A549 (cell line): Measurements from ENCODE around the gene CEACAM16. TPM values are rescaled to one million over a fixed set of nuclear protein-coding genes. Genes with fewer than 3 reads are reported as not detected.

Experiments used
- ATAC-seq, 2 experiments: fragments of 200-7000 bp in 1 of 2; fragments of >200 bp in 1 of 2; cut with Nextera tagmentation in 1 of 2; cut with Tn5 transposase in 1 of 2; 3 replicates each; pipeline versions ENCODE4 v1.8.0 to v1.9.1; 2018 to 2020; ENCODE audit warnings: mild to moderate bottlenecking in 1 of 2, moderate library complexity in 1 of 2
- CTCF ChIA-PET: fragments of 300-600 bp; sonication (Branson Sonifier 250); formaldehyde crosslinking; extraction: SDS; loops from one replicate; lab custom pipeline; 2021; ENCODE audit warnings: antibody characterized with exemption, inconsistent platforms; lab: Yijun Ruan, JAX
- POLR2A ChIA-PET: fragments of 350-600 bp; formaldehyde crosslinking; extraction: SDS; loops from one replicate; lab custom pipeline; 2021; ENCODE audit warnings: antibody characterized with exemption, inconsistent platforms; lab: Yijun Ruan, JAX
- DNase-seq, 2 experiments: peaks; one replicate each; pipeline versions ENCODE4 v3.0.0 to v3.0.0-alpha.2; 2011 to 2016; ENCODE audit warnings: low read depth in 1 of 2, low spot score in 1 of 2
- FAIRE-seq: peaks from 2 replicates; lab custom pipeline; 2011; peaks lifted over from hg19 to GRCh38; lab: Jason Lieb, UNC
- H3K27ac ChIP-seq, 2 experiments: fragments of >200 bp; sonication (Bioruptor Twin); formaldehyde crosslinking; 3 replicates each; pipeline ENCODE4 v1.5.1; 2016 to 2017
- H3K4me1 ChIP-seq: fragments of >200 bp; sonication (Bioruptor Twin); formaldehyde crosslinking; 3 replicates; pipeline ENCODE4 v1.6.1; 2016
- H3K4me2 ChIP-seq: fragments of >200 bp; sonication (Bioruptor Twin); formaldehyde crosslinking; 3 replicates; pipeline ENCODE4 v1.6.1; 2016
- H3K4me3 ChIP-seq: fragments of >200 bp; sonication (Bioruptor Twin); formaldehyde crosslinking; 3 replicates; pipeline ENCODE4 v1.5.1; 2016
- H3K9me3 ChIP-seq: fragments of >200 bp; sonication (Bioruptor Twin); formaldehyde crosslinking; 3 replicates; pipeline ENCODE4 v1.6.1; 2016
- ATOH8 ChIP-seq: fragments of 250-450 bp; sonication (Bioruptor Pico); IDR thresholded peaks from 2 replicates; pipeline ENCODE4 v1.5.0; 2020; ENCODE audit warnings: low read depth, mild to moderate bottlenecking, moderate library complexity
- CBX2 ChIP-seq: fragments of 200-600 bp; sonication (generic); IDR thresholded peaks from 2 replicates; pipeline ENCODE4 v1.6.1; 2016; ENCODE audit warnings: low read depth, mild to moderate bottlenecking, borderline replicate concordance
- CBX8 ChIP-seq: fragments of 200-600 bp; sonication (generic); IDR thresholded peaks from 2 replicates; pipeline ENCODE4 v1.6.1; 2016
- CHD4 ChIP-seq: fragments of 200-600 bp; sonication (generic); IDR thresholded peaks from 2 replicates; pipeline ENCODE4 v1.6.1; 2016; ENCODE audit warnings: antibody characterized with exemption, mild to moderate bottlenecking, borderline replicate concordance
- CTCF ChIP-seq: fragments of >200 bp; sonication (Bioruptor Twin); formaldehyde crosslinking; IDR thresholded peaks from 3 replicates; pipeline ENCODE4 v1.5.1; 2016
- EP300 ChIP-seq, 2 experiments: fragments of >200 bp; sonication (Bioruptor Twin); formaldehyde crosslinking; IDR thresholded peaks; 2 replicates in 1 of 2; 3 replicates in 1 of 2; pipeline ENCODE4 v1.6.1; 2016 to 2017
- FOXS1 ChIP-seq: fragments of 250-450 bp; sonication (Bioruptor Pico); IDR thresholded peaks from 2 replicates; pipeline ENCODE4 v1.5.0; 2020; ENCODE audit warnings: mild to moderate bottlenecking, moderate library complexity
- HMGXB4 ChIP-seq: fragments of 250-450 bp; sonication (Bioruptor Pico); IDR thresholded peaks from 2 replicates; pipeline ENCODE4 v1.5.0; 2021; ENCODE audit warnings: mild to moderate bottlenecking, moderate library complexity, borderline replicate concordance
- HOXA7 ChIP-seq: fragments of 250-450 bp; sonication (Bioruptor Pico); IDR thresholded peaks from 2 replicates; pipeline ENCODE4 v1.5.0; 2020; ENCODE audit warnings: mild to moderate bottlenecking, moderate library complexity
- HOXB13 ChIP-seq: fragments of 250-450 bp; sonication (Bioruptor Pico); IDR thresholded peaks from 2 replicates; pipeline ENCODE4 v1.5.0; 2020; ENCODE audit warnings: low read depth, mild to moderate bottlenecking, moderate library complexity
- HOXB5 ChIP-seq: fragments of 250-450 bp; sonication (Bioruptor Pico); IDR thresholded peaks from 2 replicates; pipeline ENCODE4 v1.5.0; 2020; ENCODE audit warnings: mild to moderate bottlenecking, moderate library complexity
- JUNB ChIP-seq: fragments of >200 bp; sonication (Bioruptor Twin); formaldehyde crosslinking; IDR thresholded peaks from 2 replicates; pipeline ENCODE4 v1.6.1; 2016
- MAX ChIP-seq: IDR thresholded peaks from 2 replicates; pipeline ENCODE4 v1.6.1; 2012
- NFE2L2 ChIP-seq: fragments of 150-350 bp; conservative IDR thresholded peaks from 2 replicates; pipeline ENCODE4 v1.6.1; 2014; ENCODE audit warnings: low read length
- RAD21 ChIP-seq, 2 experiments: fragments of >200 bp in 1 of 2; sonication (Bioruptor Twin) in 1 of 2; formaldehyde crosslinking in 1 of 2; IDR thresholded peaks in 1 of 2; conservative IDR thresholded peaks in 1 of 2; 2 replicates in 1 of 2; 3 replicates in 1 of 2; pipeline ENCODE4 v1.6.1; 2012 to 2018; ENCODE audit warnings: inconsistent platforms in 1 of 2
- RARB ChIP-seq: fragments of 250-450 bp; sonication (Bioruptor Pico); IDR thresholded peaks from 2 replicates; pipeline ENCODE4 v1.8.0; 2021; ENCODE audit warnings: mild to moderate bottlenecking, moderate library complexity
- RCOR1 ChIP-seq: fragments of 150-350 bp; IDR thresholded peaks from 2 replicates; pipeline ENCODE4 v1.6.1; 2014; ENCODE audit warnings: antibody characterized with exemption, low read length, low read depth
- RFX5 ChIP-seq: fragments of 450-650 bp; IDR thresholded peaks from 2 replicates; pipeline ENCODE4 v1.7.1; 2014; ENCODE audit warnings: antibody characterized with exemption, mild to moderate bottlenecking, moderate library complexity
- RNF2 ChIP-seq: fragments of 200-600 bp; sonication (generic); IDR thresholded peaks from 2 replicates; pipeline ENCODE4 v1.6.1; 2016; ENCODE audit warnings: low read depth, mild to moderate bottlenecking, antibody characterized with exemption, moderate library complexity, borderline replicate concordance
- SMC3 ChIP-seq: fragments of >200 bp; sonication (Bioruptor Twin); formaldehyde crosslinking; IDR thresholded peaks from 3 replicates; pipeline ENCODE4 v1.6.1; 2018; ENCODE audit warnings: inconsistent platforms
- TFCP2L1 ChIP-seq: fragments of 250-450 bp; sonication (Bioruptor Pico); IDR thresholded peaks from 2 replicates; pipeline ENCODE4 v1.5.0; 2021; ENCODE audit warnings: mild to moderate bottlenecking
- TP53 ChIP-seq: fragments of 250-450 bp; sonication (Bioruptor Pico); IDR thresholded peaks from 2 replicates; pipeline ENCODE4 v1.5.0; 2021; ENCODE audit warnings: mild to moderate bottlenecking, moderate library complexity
- ZC3H11A ChIP-seq: fragments of 450-650 bp; IDR thresholded peaks from 2 replicates; pipeline ENCODE4 v1.6.1; 2014; ENCODE audit warnings: antibody characterized with exemption, mild to moderate bottlenecking
- ZFP36 ChIP-seq: fragments of 450-650 bp; IDR thresholded peaks from 2 replicates; pipeline ENCODE4 v1.6.1; 2014; ENCODE audit warnings: borderline replicate concordance; ENCODE audit not compliant: partially characterized antibody
- ZSCAN20 ChIP-seq: fragments of 250-450 bp; sonication (Bioruptor Pico); IDR thresholded peaks from 2 replicates; pipeline ENCODE4 v1.8.0; 2022; ENCODE audit warnings: mild to moderate bottlenecking, moderate library complexity
- WGBS: methylation state at CpG from one replicate; pipeline ENCODE4 v1.1.6; 2017; ENCODE audit errors: missing lambda C conversion rate; 5-methylcytosine and 5-hydroxymethylcytosine counted together
- polyA plus RNA-seq, 4 experiments: library from polyadenylated mRNA; depleted of rRNA in 3 of 4; stranded (reverse); fragments of >200 nt; fragmentation: RNase III in 1 of 4; extraction: RNeasy Plus Mini Kit Qiagen cat#74134 plus additional on column Dnase treatment in 1 of 4; gene quantifications; 2 replicates in 3 of 4; 3 replicates in 1 of 4; pipeline ENCODE4 v1.2.3, GENCODE V29; 2011 to 2017
- TF ChIP-seq, protein P1 (sequence below): fragments of 200-600 bp; sonication (generic); IDR thresholded peaks from 2 replicates; pipeline ENCODE4 v1.6.1; 2016; ENCODE audit warnings: antibody characterized with exemption, mild to moderate bottlenecking, moderate library complexity
- TF ChIP-seq, protein P2 (sequence below): IDR thresholded peaks from 2 replicates; pipeline ENCODE4 v1.6.1; 2012
- TF ChIP-seq, protein P3 (sequence below): fragments of 450-650 bp; IDR thresholded peaks from 2 replicates; pipeline ENCODE4 v1.6.1; 2014; ENCODE audit warnings: antibody characterized with exemption
- TF ChIP-seq, protein P4 (sequence below): fragments of 150-350 bp; IDR thresholded peaks from 2 replicates; pipeline ENCODE4 v1.6.1; 2014; ENCODE audit warnings: low read depth, mild to moderate bottlenecking, low read length

CEACAM16 gene
- polyA plus RNA-seq, 2 of the 4 experiments (the other 2 are of a cell fraction) = not detected

- no peak for TF ChIP-seq ZC3H11A
- no peak for TF ChIP-seq NFE2L2
- no peak for TF ChIP-seq TFCP2L1 (CRISPR knock-in tag)
- TF ChIP-seq FOXS1 = no peak
- TF ChIP-seq RAD21 (conservative IDR thresholded peaks at IDR 0.05 in 1 of 2, IDR thresholded peaks at IDR 0.05 in 1 of 2) = peak in 1 of 2 experiments; percentile 23; a peak in 1 of 5 replicates
- TF ChIP-seq, protein P1, sequence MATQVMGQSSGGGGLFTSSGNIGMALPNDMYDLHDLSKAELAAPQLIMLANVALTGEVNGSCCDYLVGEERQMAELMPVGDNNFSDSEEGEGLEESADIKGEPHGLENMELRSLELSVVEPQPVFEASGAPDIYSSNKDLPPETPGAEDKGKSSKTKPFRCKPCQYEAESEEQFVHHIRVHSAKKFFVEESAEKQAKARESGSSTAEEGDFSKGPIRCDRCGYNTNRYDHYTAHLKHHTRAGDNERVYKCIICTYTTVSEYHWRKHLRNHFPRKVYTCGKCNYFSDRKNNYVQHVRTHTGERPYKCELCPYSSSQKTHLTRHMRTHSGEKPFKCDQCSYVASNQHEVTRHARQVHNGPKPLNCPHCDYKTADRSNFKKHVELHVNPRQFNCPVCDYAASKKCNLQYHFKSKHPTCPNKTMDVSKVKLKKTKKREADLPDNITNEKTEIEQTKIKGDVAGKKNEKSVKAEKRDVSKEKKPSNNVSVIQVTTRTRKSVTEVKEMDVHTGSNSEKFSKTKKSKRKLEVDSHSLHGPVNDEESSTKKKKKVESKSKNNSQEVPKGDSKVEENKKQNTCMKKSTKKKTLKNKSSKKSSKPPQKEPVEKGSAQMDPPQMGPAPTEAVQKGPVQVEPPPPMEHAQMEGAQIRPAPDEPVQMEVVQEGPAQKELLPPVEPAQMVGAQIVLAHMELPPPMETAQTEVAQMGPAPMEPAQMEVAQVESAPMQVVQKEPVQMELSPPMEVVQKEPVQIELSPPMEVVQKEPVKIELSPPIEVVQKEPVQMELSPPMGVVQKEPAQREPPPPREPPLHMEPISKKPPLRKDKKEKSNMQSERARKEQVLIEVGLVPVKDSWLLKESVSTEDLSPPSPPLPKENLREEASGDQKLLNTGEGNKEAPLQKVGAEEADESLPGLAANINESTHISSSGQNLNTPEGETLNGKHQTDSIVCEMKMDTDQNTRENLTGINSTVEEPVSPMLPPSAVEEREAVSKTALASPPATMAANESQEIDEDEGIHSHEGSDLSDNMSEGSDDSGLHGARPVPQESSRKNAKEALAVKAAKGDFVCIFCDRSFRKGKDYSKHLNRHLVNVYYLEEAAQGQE = no peak
- no peak for TF ChIP-seq ZFP36
- TF ChIP-seq MAX = no peak
- no peak for TF ChIP-seq RCOR1
- TF ChIP-seq CTCF = peak; percentile 41
- TF ChIP-seq, protein P2, sequence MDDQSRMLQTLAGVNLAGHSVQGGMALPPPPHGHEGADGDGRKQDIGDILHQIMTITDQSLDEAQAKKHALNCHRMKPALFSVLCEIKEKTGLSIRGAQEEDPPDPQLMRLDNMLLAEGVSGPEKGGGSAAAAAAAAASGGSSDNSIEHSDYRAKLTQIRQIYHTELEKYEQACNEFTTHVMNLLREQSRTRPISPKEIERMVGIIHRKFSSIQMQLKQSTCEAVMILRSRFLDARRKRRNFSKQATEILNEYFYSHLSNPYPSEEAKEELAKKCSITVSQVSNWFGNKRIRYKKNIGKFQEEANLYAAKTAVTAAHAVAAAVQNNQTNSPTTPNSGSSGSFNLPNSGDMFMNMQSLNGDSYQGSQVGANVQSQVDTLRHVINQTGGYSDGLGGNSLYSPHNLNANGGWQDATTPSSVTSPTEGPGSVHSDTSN = no peak
- no peak for TF ChIP-seq RNF2
- no peak for TF ChIP-seq ZSCAN20 (CRISPR knock-in tag)
- no peak for TF ChIP-seq SMC3
- no peak for TF ChIP-seq HOXB5 (CRISPR knock-in tag)
- TF ChIP-seq RFX5 = no peak
- TF ChIP-seq, protein P3, sequence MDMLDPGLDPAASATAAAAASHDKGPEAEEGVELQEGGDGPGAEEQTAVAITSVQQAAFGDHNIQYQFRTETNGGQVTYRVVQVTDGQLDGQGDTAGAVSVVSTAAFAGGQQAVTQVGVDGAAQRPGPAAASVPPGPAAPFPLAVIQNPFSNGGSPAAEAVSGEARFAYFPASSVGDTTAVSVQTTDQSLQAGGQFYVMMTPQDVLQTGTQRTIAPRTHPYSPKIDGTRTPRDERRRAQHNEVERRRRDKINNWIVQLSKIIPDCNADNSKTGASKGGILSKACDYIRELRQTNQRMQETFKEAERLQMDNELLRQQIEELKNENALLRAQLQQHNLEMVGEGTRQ = no peak
- TF ChIP-seq EP300 (IDR thresholded peaks at IDR 0.05) = no peak
- no peak for TF ChIP-seq HOXA7 (CRISPR knock-in tag)
- TF ChIP-seq CBX8 = no peak
- no peak for TF ChIP-seq JUNB
- peak; percentile 9; the same call in 1 of the 2 replicates for TF ChIP-seq TP53 (CRISPR knock-in tag)
- no peak for TF ChIP-seq ATOH8 (CRISPR knock-in tag)
- no peak for TF ChIP-seq HOXB13 (CRISPR knock-in tag)
- TF ChIP-seq, protein P4, sequence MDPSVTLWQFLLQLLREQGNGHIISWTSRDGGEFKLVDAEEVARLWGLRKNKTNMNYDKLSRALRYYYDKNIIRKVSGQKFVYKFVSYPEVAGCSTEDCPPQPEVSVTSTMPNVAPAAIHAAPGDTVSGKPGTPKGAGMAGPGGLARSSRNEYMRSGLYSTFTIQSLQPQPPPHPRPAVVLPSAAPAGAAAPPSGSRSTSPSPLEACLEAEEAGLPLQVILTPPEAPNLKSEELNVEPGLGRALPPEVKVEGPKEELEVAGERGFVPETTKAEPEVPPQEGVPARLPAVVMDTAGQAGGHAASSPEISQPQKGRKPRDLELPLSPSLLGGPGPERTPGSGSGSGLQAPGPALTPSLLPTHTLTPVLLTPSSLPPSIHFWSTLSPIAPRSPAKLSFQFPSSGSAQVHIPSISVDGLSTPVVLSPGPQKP = no peak
- TF ChIP-seq CBX2 = no peak
- TF ChIP-seq CHD4 = no peak
- peak; percentile 32; the same call in 1 of the 2 replicates for TF ChIP-seq RARB
- TF ChIP-seq HMGXB4 (CRISPR knock-in tag) = no peak
- FAIRE-seq = no peak
- Histone ChIP-seq H3K4me2 (peak overlapping the region; percentile 68), H3K4me3 (no peak overlapping the region), H3K4me1 (peaks cover 72% of the 10 kb centered on the region), H3K9me3 (no peaks in the 10 kb centered on the region), H3K27ac (peak overlapping the region; percentile 87 to 92)
- WGBS = 81% methylated on average over 2 of the region's 2 CpGs
- ATAC-seq = no peak
- no peak for DNase-seq
- ChIA-PET CTCF (interaction anchor here (0.8 to 26.6 kb wide), 12 partner anchors 11 to 152 kb away, joined by 3 to 694 read pairs (median 6); partner anchors contain the start of genes CEACAM16 and NECTIN2), POLR2A (interaction anchor here (0.7 to 1.9 kb wide), 5 partner anchors 9 to 45 kb away, joined by 3 to 10 read pairs (median 4); no protein-coding TSS in a partner anchor)
These were observed 4.8 kb upstream of the CEACAM16 start for GRCh38 chr19:44694184-44694579.
